ENCODE data around the gene HUS1. TPM values are rescaled to one million over a fixed set of nuclear protein-coding genes. Genes with fewer than 3 reads are reported as not detected.

The HUS1 gene
- polyA plus RNA-seq, 3 donors = 37.7 to 45.9 (median 38.8) TPM

- 38% methylated on average over 6 of the region's 8 CpGs for WGBS (ENCODE audit: insufficient coverage)
- H3K36me3 Mint-ChIP-seq = no peaks in the 10 kb centered on the region
- peaks cover 4 to 7% (median 4%) of the 10 kb centered on the region in 3 donors for H3K27me3 Mint-ChIP-seq (ENCODE audit: low read depth in 3 of 3)
- peaks cover 16 to 17% of the 10 kb centered on the region in 2 donors for H3K4me1 ChIP-seq (ENCODE audit: control insufficient read depth in 1 of 2, insufficient read depth in 2 of 2, low read length in 2 of 2)
- no peaks in the 10 kb centered on the region for H3K27me3 ChIP-seq (ENCODE audit: control insufficient read depth in 2 of 2, insufficient read depth in 2 of 2, low read length in 2 of 2)
- no peak overlapping the region for H3K4me3 Mint-ChIP-seq
- TF ChIP-seq CTCF (IDR thresholded peaks at IDR 0.05) = peak; percentile 81
- H3K4me2 ChIP-seq (replicated peaks; ENCODE audit: extremely low read depth, low read length, poor library complexity, severe bottlenecking) = no peak overlapping the region
- no peaks in the 10 kb centered on the region for H4K20me1 ChIP-seq (ENCODE audit: insufficient read depth, low read length)
- no peaks in the 10 kb centered on the region for H3K79me2 ChIP-seq (ENCODE audit: insufficient read depth, low read length)
- H3K4me1 Mint-ChIP-seq = peaks cover 17% of the 10 kb centered on the region
- H3K9ac ChIP-seq (ENCODE audit: insufficient read depth, low read length, poor library complexity, severe bottlenecking) = no peak overlapping the region
- intact Hi-C loops (cut with micrococcal nuclease) = loop anchor here in 1 of 2 donors (1.0 to 2.0 kb wide), 2 partner anchors 165 to 209 kb away; no protein-coding TSS in a partner anchor
- H3K4me3 ChIP-seq (replicated peaks in 1 of 3; ENCODE audit: low read depth in 2 of 3, low read length in 3 of 3) = no peak overlapping the region
- no peaks in the 10 kb centered on the region for H3K9me3 ChIP-seq (replicated peaks in 1 of 2; ENCODE audit: control insufficient read depth in 1 of 2, insufficient read depth in 1 of 2, low read length in 2 of 2)
- H3K36me3 ChIP-seq (replicated peaks in 1 of 2; ENCODE audit: control insufficient read depth in 1 of 2, insufficient read depth in 2 of 2, low read length in 2 of 2) = no peaks in the 10 kb centered on the region
- H3K27ac Mint-ChIP-seq = peak overlapping the region in 1 of 7 donors; percentile 23
- no peaks in the 10 kb centered on the region for H3K9me3 Mint-ChIP-seq
- DNase-seq = peak; percentile 52 to 64 (median 61)
- H2AFZ ChIP-seq (ENCODE audit: insufficient read depth, low read depth, low read length, poor library complexity, severe bottlenecking) = no peak overlapping the region
- no peak overlapping the region for H3K27ac ChIP-seq (ENCODE audit: low read depth in 1 of 2, low read length in 2 of 2)
Observed at GRCh38 chr7:47945261-47946015, 34.0 kb downstream of the HUS1 start.

GRCh38 chr7:47944536-47945260 lies 34.7 kb downstream of the HUS1 start:
- Mint-ChIP-seq H3K9me3 (no peaks in the 10 kb centered on the region), H3K4me1 (peaks cover 18% of the 10 kb centered on the region), H3K36me3 (no peaks in the 10 kb centered on the region), H3K4me3 (no peak overlapping the region), H3K27ac (peak overlapping the region in 3 of 7 donors; percentile 28 to 54 (median 53)), H3K27me3 (ENCODE audit: low read depth in 3 of 3) (peaks cover 2 to 7% (median 4%) of the 10 kb centered on the region in 3 donors)
- Histone ChIP-seq H4K20me1 (ENCODE audit: insufficient read depth, low read length) (no peaks in the 10 kb centered on the region), H3K9ac (ENCODE audit: insufficient read depth, low read length, poor library complexity, severe bottlenecking) (no peak overlapping the region), H3K79me2 (ENCODE audit: insufficient read depth, low read length) (no peaks in the 10 kb centered on the region), H3K4me1 (ENCODE audit: control insufficient read depth in 1 of 2, insufficient read depth in 2 of 2, low read length in 2 of 2) (peaks cover 16 to 19% of the 10 kb centered on the region in 2 donors), H3K36me3 (replicated peaks in 1 of 2; ENCODE audit: control insufficient read depth in 1 of 2, insufficient read depth in 2 of 2, low read length in 2 of 2) (no peaks in the 10 kb centered on the region), H3K27me3 (ENCODE audit: control insufficient read depth in 2 of 2, insufficient read depth in 2 of 2, low read length in 2 of 2) (no peaks in the 10 kb centered on the region), H3K4me3 (replicated peaks in 1 of 3; ENCODE audit: low read depth in 2 of 3, low read length in 3 of 3) (no peak overlapping the region), H3K4me2 (replicated peaks; ENCODE audit: extremely low read depth, low read length, poor library complexity, severe bottlenecking) (no peak overlapping the region), H3K9me3 (replicated peaks in 1 of 2; ENCODE audit: control insufficient read depth in 1 of 2, insufficient read depth in 1 of 2, low read length in 2 of 2) (no peaks in the 10 kb centered on the region), H3K27ac (ENCODE audit: low read depth in 1 of 2, low read length in 2 of 2) (no peak overlapping the region), H2AFZ (ENCODE audit: insufficient read depth, low read depth, low read length, poor library complexity, severe bottlenecking) (no peak overlapping the region)
- 89% methylated on average over 8 of the region's 12 CpGs for WGBS (ENCODE audit: insufficient coverage)
- no peak for TF ChIP-seq CTCF (IDR thresholded peaks at IDR 0.05)
- intact Hi-C loops (cut with micrococcal nuclease) = loop anchor here (1.0 to 5.0 kb wide), 3 partner anchors 166 to 210 kb away; no protein-coding TSS in a partner anchor
- no peak for DNase-seq

All from CD14-positive monocyte (primary cell).